ENCODE results near the gene MYH14.
"Not testable (repeated sequence)": the region's sequence is repeated elsewhere in the genome, so short reads cannot be mapped to it uniquely, and the experiment has no call there.

MYH14 gene

GRCh38 chr19:50330365-50331078 lies 127.1 kb downstream of the MYH14 start:
- DNase-seq = peak in 57 of 58 donors; percentile 19 to 92 (median 83)

- no peak for DNase-seq
Measured at GRCh38 chr19:50331221-50331993, 128.0 kb downstream of the MYH14 start.

DNA sequence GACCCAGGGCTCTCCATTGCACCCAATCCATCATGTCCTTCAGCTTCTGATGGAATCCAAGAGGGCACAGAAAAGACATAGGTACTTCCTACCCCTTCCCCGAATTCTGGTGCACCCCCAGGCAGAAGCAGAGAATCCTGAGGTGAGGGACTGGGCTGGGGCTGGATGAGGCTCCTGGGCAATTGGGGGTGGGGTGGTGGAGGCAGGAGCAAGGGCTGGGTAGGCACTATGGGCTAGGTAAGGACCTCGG lies 128.5 kb downstream of the MYH14 start:
- DNase-seq = peak in 1 of 58 donors; percentile 32

- peak in 2 of 58 donors; percentile 34 to 43 for DNase-seq
Measured at GRCh38 chr19:50332244-50333038, 129.0 kb downstream of the MYH14 start.

GRCh38 chr19:50333235-50333736 lies 129.9 kb downstream of the MYH14 start:
- peak; percentile 43 to 96 (median 92) for DNase-seq

DNA sequence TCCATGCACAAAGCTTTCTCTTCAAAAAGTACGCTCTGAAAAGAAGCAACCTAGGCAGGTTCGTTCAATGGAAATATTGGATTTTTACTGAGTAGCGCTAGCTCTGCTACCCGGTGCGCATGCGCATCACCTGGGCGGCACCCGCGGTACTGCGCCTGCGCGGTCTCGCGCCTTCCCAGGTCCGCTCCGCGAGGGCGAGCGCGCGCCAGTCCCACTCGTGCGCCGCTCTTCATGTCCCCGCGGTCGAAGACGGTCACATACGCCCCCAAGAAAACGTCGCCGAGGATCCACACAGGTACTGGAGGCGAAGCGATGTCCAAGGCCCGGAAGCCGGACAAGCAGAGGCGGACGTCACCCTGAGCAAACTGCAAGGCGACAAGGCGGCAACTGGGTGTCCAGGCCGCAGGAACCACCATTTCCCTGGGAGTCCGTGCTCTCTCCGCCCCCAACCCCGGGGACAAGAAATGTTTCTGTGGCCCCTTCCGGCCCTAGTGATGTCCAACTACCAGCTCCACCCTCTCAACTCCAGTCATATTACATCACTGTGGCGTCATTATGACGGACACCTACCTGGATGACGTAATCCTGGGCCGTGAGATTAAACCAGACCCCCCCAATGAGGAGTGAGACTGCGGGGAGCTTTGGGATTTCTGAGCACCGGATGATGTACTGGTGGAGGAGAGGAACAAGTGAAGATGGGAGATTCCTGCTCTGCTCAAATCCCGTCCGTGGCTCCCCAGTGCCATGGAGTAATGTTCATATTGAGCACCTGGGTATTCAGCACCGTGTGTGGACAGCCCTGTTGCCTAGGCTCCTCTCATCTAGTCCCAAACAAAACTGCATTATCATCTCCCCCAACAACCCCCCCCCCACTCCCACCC lies 130.6 kb downstream of the MYH14 start:
- peak in 53 of 58 donors; percentile 58 to 96 (median 86) for DNase-seq

GRCh38 chr19:50334741-50335421 lies 131.5 kb downstream of the MYH14 start:
- DNase-seq = no peak

DNA sequence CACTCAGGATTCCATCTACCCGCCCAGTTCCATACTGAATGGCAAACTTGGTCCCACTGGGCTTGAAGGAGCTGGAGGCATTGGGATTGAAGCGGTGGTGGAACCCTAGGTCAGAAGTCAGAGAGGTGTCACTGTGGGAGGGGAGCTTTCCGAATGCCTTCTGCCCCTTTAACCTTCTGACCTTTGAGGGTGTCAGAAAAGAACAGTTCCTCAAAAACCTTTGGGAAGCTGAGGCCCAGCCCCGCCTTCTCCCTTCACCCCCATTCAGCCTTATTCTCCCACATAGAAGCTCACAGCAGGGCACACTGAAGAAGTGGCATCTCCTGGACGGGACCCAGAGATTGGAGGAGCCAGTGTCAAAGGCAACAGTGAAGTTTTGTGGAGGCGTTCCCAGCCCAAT lies 133.6 kb downstream of the MYH14 start:
- not testable (repeated sequence) for DNase-seq

DNA sequence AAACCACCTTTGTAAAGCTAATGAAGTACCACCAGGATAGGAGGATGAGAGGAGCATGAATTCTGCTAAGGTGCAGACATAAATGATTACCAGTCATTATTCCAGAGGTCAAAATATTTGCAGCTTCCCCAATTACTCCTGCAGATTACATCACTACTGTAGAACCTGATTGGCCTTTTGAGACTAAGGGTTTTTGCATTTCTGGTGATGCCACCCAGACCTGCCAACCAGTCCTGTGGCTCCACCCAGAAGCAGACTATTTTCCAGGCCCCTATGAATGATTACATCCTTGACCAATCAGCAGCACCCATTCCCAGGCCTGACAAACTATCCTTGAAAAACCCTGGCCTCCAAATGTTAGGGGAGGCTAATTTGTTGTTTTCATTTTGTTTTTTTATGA lies 136.9 kb downstream of the MYH14 start:
- no peak for DNase-seq

DNA sequence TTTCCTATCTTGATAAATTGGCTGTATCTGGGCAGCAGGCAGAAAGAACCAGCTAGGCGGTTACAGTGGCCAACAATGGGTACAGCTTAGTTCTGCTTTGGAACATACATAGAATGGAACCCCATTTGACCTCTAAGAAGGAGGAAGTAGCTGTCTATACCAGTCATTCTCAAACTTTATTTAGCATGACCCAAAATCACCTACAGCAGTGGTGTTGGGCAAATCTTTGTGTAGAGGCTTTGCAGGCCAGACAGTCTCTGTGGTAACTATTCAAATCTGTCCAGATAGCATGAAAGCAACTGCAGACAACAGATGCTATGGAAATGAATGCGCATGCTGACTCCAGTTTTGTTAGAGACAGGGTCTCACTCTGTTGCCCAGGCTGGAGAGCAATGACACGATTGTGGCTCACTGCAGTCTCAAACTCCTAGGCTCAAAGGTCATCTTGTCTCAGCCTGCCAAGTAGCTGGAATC lies 137.7 kb downstream of the MYH14 start:
- DNase-seq = no peak

DNA sequence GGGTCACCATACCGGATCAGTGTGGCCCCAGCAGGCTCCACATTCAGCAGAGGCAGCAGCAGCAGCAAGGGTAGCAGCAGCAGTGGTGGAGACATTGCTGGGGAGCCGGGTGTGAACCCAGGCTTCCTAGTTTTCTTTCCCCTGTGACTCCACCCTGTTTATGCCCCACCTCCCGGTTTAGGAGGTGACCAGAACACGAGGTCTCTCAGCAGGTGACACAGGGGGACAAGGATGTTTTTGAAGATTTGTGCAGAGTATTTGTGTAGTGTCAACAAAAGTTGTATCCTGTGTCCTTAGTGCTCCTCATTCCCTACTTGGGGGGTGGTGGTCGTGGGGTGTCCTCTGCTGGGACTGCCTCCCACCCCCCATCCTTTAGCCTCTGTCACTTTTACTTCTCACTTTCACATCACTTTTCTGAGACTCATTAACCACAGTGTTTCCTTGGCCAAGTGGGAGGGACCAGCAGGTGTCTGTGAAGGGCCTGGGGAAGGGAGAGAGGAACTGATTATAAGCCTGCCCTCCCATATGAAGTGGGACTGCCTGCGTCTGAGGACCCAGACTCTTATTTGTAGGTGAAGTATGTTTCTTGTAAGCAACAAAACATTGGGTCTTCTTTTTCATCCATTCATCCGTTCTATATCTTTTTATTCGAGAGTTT lies 141.4 kb downstream of the MYH14 start:
- peak in 2 of 58 donors; percentile 28 to 48 for DNase-seq

DNA sequence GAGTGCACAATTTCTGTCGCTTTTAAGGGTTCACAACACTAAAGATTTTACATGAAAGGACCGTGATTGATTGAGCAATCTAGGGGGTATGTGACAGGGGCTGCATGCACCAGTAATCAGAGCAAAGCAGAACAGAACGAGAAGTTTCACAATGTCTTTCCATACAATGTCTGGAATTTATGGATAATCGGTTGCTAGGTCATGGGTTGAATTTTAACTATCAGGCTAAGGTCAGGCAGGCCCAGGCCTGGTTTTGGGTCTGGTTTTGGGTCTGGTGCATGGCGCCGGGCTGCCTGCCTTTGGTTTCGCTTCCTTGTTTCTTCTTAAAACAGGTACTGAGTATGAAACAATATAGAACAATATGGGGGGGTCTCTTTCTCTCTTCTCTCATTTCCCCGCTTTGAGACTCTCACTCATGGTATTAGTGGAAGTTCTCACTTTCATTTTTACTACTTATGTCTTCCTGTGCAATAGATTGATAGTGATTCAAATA lies 143.7 kb downstream of the MYH14 start:
- DNase-seq = not testable (repeated sequence)

DNA sequence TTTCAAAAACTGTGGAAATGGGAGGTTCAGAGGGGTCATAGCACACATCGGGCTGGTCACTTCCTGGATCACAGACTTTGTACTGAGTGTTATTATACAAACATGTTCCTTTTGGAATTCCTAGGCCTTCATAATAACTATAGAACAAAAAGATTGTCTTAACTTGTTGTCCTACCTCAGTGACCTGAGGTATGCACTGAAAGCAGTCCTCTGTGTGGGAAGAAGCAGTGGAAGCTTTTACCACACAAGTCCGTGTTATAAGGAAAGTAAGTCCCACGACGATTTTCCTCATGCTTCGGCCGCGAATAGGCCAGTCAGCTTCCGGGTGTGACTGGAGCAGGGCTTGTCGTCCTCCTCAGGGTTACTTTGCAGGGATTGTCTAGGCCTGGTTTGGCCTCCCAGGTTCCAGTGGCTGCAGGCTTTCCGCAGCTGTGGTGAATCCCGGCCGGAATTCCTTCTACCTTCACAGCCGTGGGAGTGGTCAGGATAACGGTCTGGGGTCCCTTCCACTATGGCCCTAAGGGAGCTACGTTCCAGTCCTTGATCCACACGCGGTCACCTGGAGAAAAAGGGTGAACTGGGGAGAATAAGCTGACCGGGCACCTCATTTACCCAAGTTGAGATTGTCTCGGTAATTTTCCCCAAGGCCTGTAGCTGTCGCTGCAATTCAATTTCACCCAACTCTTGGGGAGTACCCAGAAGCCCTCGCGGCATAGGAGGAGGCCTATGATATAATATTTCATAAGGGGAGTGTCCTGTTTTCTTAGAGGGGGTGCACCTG lies 146.0 kb downstream of the MYH14 start:
- DNase-seq = no peak

GRCh38 chr19:50352242-50352641 lies 148.8 kb downstream of the MYH14 start:
- DNase-seq = no peak

DNA sequence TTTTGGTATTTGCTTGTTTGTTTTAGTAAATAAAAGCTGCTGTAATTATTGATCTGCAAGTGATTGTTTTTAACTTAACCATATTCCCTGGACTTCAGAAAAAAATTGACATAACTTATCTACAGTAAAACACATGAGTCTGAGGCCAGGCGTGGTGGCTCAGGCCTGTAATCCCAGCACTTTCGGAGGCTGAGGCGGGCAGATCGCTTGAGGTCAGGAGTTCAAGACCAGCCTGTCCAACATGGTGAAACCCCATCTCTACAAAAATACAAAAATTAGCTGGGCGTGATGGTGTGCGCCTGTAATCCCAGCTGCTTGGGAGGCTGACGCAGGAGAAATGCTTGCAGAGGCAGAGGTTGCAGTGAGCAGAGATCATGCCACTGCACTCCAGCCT lies 150.1 kb downstream of the MYH14 start:
- DNase-seq = not testable (repeated sequence)

DNA sequence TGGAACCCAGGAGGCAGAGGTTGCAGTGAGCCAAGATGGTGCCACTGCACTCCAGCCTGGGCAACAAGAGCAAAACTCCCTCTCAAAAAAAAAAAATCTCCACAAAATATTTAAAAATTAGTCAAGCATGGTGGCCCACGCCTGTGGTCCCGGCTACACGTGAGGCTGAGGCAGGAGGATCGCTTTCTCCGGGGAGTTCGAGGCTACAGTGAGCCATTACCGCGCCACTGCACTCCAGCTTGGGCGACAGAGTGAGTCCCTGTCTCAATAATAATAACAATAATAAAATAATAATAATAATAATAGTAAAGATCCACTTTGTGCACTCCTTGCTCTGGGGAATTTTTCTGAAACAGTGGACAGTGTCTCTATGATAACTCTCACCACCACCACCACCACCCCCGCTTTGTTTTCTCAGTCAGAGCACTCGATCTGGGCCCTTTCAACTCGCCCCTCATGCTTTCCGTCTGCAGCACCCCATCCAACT lies 153.3 kb downstream of the MYH14 start:
- DNase-seq = no peak

- DNase-seq = peak in 56 of 58 donors; percentile 34 to 87 (median 68)
Measured at GRCh38 chr19:50357178-50358100, 154.0 kb downstream of the MYH14 start.
